HepG2 (cell line): ENCODE data around the gene RLN3. TPM values are rescaled to one million over a fixed set of nuclear protein-coding genes. Genes with fewer than 3 reads are reported as not detected.

Source experiments
- ATF4 ChIP-seq, 2 experiments: fragments of 450-650 bp in 1 of 2; sonication (generic) in 1 of 2; formaldehyde crosslinking; IDR thresholded peaks; 2 replicates each; pipeline versions ENCODE4 v1.5.0 to v1.8.0; 2020 to 2022; ENCODE audit warnings: mild to moderate bottlenecking in 1 of 2, missing genetic modification reagents in 1 of 2
- BRCA1 ChIP-seq: sonication (generic); formaldehyde crosslinking; IDR thresholded peaks from 2 replicates; pipeline ENCODE4 v1.4.0; 2020; ENCODE audit warnings: missing genetic modification reagents
- ETV5 ChIP-seq: IDR thresholded peaks from 2 replicates; pipeline ENCODE4 v1.6.1; 2018; ENCODE audit warnings: missing biosample characterization, missing genetic modification reagents, inconsistent platforms, borderline replicate concordance
- LBX2 ChIP-seq: sonication (generic); formaldehyde crosslinking; IDR thresholded peaks from 2 replicates; pipeline ENCODE4 v1.5.0; 2020; ENCODE audit warnings: missing genetic modification reagents, mild to moderate bottlenecking, borderline replicate concordance
- POGZ ChIP-seq: sonication (generic); formaldehyde crosslinking; IDR thresholded peaks from 2 replicates; pipeline ENCODE4 v1.4.0; 2020; ENCODE audit warnings: mild to moderate bottlenecking, missing genetic modification reagents
- RARG ChIP-seq: sonication (generic); formaldehyde crosslinking; IDR thresholded peaks from 2 replicates; pipeline ENCODE4 v1.4.0; 2020; ENCODE audit warnings: low read depth, mild to moderate bottlenecking, missing genetic modification reagents
- TBX2 ChIP-seq: sonication (generic); formaldehyde crosslinking; IDR thresholded peaks from 2 replicates; pipeline ENCODE4 v1.5.0; 2020; ENCODE audit warnings: missing genetic modification reagents, mild to moderate bottlenecking, borderline replicate concordance
- TIGD3 ChIP-seq: sonication (generic); formaldehyde crosslinking; IDR thresholded peaks from 2 replicates; pipeline ENCODE4 v1.5.1; 2020; ENCODE audit warnings: mild to moderate bottlenecking, missing genetic modification reagents, borderline replicate concordance
- USF2 ChIP-seq, 2 experiments: sonication (generic) in 1 of 2; formaldehyde crosslinking in 1 of 2; IDR thresholded peaks; 2 replicates each; pipeline versions ENCODE4 v1.5.1 to v1.6.1; 2011 to 2020; ENCODE audit warnings: borderline replicate concordance in 1 of 2, low read depth in 1 of 2, low read length in 1 of 2, mild to moderate bottlenecking in 1 of 2, missing genetic modification reagents in 1 of 2, moderate library complexity in 1 of 2
- ZBTB10 ChIP-seq: sonication (generic); formaldehyde crosslinking; IDR thresholded peaks from 2 replicates; pipeline ENCODE4 v1.4.0; 2020; ENCODE audit warnings: missing genetic modification reagents, borderline replicate concordance
- ZBTB33 ChIP-seq: sonication (generic); formaldehyde crosslinking; IDR thresholded peaks from 2 replicates; pipeline ENCODE4 v1.4.0; 2020; ENCODE audit warnings: missing genetic modification reagents
- ZBTB34 ChIP-seq: sonication (generic); formaldehyde crosslinking; IDR thresholded peaks from 2 replicates; pipeline ENCODE4 v1.8.0; 2022; ENCODE audit warnings: mild to moderate bottlenecking, missing genetic modification reagents
- ZBTB38 ChIP-seq: sonication (generic); formaldehyde crosslinking; IDR thresholded peaks from 2 replicates; pipeline ENCODE4 v1.5.1; 2020; ENCODE audit warnings: mild to moderate bottlenecking, missing genetic modification reagents
- ZNF354B ChIP-seq: sonication (generic); formaldehyde crosslinking; IDR thresholded peaks from 2 replicates; pipeline ENCODE4 v1.8.0; 2022; ENCODE audit warnings: mild to moderate bottlenecking, missing genetic modification reagents
- ZNF777 ChIP-seq: sonication (generic); formaldehyde crosslinking; IDR thresholded peaks from 2 replicates; pipeline ENCODE4 v1.4.0; 2020; ENCODE audit warnings: missing genetic modification reagents
- polyA plus RNA-seq, 8 experiments: library from polyadenylated mRNA; depleted of rRNA in 3 of 8; stranded (reverse) in 7 of 8; unstranded in 1 of 8; fragments of >200 nt; fragmentation: Illumina TruSeq in 4 of 8; extraction: Trizol in 4 of 8; gene quantifications; 2 replicates each; pipeline versions ENCODE4 v1.2.1 to v1.2.3, GENCODE V29; 2011 to 2016; ENCODE audit warnings: low read depth in 4 of 8, missing spikeins in 1 of 8, mixed read lengths in 1 of 8; ENCODE audit not compliant: insufficient read depth in 1 of 8
- total RNA-seq, 5 experiments: library from RNA; depleted of rRNA; stranded (reverse); fragments of >200 nt; fragmentation: Illumina TruSeq; extraction: Trizol; gene quantifications; 2 replicates each; pipeline ENCODE4 v1.2.3, GENCODE V29; 2016; ENCODE audit warnings: low read depth in 1 of 5

The RLN3 gene
- total and polyA plus RNA-seq, 2 of the 13 experiments (the other 11 are each of a cell fraction or from before 2014, with no cell fraction given), result not detected

GRCh38 chr19:14031719-14032480 lies 4.0 kb downstream of the RLN3 start, which contains the start of gene IL27RA (continued):
- TF ChIP-seq TIGD3 (CRISPR knock-in tag) (no peak; the same call in 1 of the 2 replicates), RARG (CRISPR knock-in tag) (no peak), ZBTB33 (no peak), ZNF354B (no peak), USF2 (IDR thresholded peaks at IDR 0.05; ENCODE audit: low read depth, low read length) (no peak), USF2 (CRISPR knock-in tag; IDR thresholded peaks at IDR 0.05; ENCODE audit: borderline replicate concordance) (no peak), ZBTB38 (CRISPR knock-in tag) (peak; percentile 64; the same call in 1 of the 2 replicates), ZBTB10 (CRISPR knock-in tag) (peak; percentile 95), TBX2 (peak; percentile 63; the same call in 1 of the 2 replicates), ZNF777 (CRISPR knock-in tag) (peak; percentile 85), ETV5 (CRISPR knock-in tag) (peak; percentile 25; the same call in 1 of the 2 replicates), ATF4 (CRISPR knock-in tag; IDR thresholded peaks at IDR 0.05) (no peak), BRCA1 (CRISPR knock-in tag) (no peak), ZBTB34 (CRISPR knock-in tag) (0 out of 2 replicates have a peak, but pooled peaks have one; percentile 41), POGZ (CRISPR knock-in tag) (0 out of 2 replicates have a peak, but pooled peaks have one; percentile 12), LBX2 (CRISPR knock-in tag) (peak; percentile 89; the same call in 1 of the 2 replicates)
